A549 treated with AZD9567 at 1 μM for 4 hours (cell line): ENCODE measurements around the gene POU2F2. TPM values are rescaled to one million over a fixed set of nuclear protein-coding genes. Genes with fewer than 3 reads are reported as not detected.

Source experiments
- total RNA-seq: library from RNA; stranded (reverse); fragments of 200-300 nt; extraction: Qiagen RNA extraction; gene quantifications from 5 replicates; pipeline ENCODE4 v1.2.3, GENCODE V29; 2022; ENCODE audit not compliant: insufficient read depth

Gene POU2F2
- total RNA-seq: 0.23 to 1.1 TPM (median 0.40 TPM) in 5 replicates

DNA sequence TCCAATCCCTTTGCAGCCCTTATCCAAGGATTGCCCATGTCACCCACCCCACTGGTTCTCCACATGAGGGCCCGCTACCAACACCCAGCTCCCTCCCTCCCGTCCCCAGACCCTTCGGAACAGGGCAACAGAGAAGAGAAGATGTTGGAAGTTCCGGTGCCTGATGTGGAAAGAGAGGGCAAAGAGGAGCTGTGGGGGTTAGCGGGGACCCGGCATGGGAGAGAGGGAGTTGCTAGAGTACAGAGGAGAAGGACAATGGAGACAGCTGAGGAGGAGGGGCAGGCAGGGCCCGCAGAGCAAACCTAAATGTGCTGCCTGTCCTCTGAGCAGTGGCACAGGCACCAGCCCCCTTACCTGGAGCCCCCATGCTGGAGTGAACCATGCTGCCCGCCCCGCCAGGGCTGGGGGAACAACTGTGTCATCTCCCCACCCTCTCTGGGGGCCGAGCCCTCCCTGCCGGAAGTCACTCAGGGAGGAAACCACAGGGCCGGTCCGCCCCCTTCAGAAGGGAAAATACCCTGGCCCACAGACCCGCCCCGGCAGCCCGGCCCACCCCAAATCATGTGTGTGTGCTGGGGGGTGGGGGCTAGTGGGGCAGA lies at the start of gene POU2F2:
Gene POU2F2, minus strand, starts transcription at position 417 of the 599 bp plus-strand sequence. Its CDS starts 35 bp downstream, at position 382.

DNA sequence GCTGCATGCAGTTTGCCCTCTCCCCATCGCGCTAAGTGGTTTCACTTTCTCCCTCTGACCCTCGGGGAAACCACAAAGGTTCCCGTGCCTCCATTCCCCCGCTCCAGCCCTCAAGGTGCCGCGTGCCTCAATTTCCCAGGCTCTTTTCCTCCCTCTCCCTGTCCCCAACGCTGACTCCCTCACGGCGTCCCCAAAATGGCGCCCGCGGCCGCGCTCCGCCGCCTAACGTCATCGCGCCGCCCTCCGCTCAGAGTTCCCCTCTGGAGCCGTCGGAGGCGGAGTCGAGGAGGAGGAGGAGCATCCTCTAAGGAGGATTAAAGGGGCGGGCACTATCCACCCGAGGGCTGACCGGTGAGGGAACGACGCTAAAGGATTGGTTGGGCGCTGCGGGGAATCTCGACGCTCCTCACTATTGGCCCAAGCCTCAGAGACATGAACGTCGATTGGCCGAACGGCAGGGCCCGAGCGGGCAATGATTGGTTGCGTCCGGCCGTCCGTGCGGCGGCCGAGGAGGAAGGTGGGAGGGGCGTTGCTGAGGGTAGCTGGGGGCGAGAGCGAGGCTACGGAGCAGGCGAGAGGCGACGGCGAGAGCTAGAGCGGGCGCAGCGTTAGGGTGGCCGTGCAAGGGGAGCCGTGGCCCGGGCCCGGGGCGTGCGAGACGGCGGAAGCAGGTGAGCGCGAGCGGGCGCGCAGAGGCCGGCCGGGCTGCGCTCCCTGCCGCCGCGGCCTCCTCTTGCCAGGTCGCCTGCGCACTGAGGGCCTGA lies 56.4 kb downstream of the POU2F2 start, which contains the start of gene ZNF574:
Gene ZNF574, plus strand, starts transcription at position 551 of the 764 bp plus-strand sequence. CDS start 2,441 bp downstream, outside the sequence.

GRCh38 chr19:42069619-42070351 lies 62.5 kb downstream of the POU2F2 start, which contains the start of gene GRIK5:
GRIK5 (minus strand) TSS chr19:42070206; CDS start chr19:42065770, 4,436 bp downstream.

Other genes starting within 250 kb of the POU2F2 start
- 65.0 to 115 TPM (median 98.1 TPM) in 5 replicates for gene ARHGEF1, start 249.3 kb downstream of the POU2F2 start, total RNA-seq
- gene ERFL, start 204.0 kb downstream of the POU2F2 start, total RNA-seq: 0.29 to 0.33 TPM (median 0.30 TPM) in 4 of 5 replicates, not detected in the other
- 162 to 276 TPM (median 247 TPM) in 5 replicates for gene RABAC1, start 173.1 kb downstream of the POU2F2 start, total RNA-seq
- 2.4 to 5.3 TPM (median 4.3 TPM) in 5 replicates for gene ATP1A3, start 138.2 kb downstream of the POU2F2 start, total RNA-seq
- gene GRIK5, start 62.2 kb downstream of the POU2F2 start, total RNA-seq: 0.39 to 0.84 TPM (median 0.51 TPM) in 5 replicates
- 35.6 to 44.4 TPM (median 39.7 TPM) in 5 replicates for gene ZNF574, start 56.3 kb downstream of the POU2F2 start, total RNA-seq
- gene DEDD2, start 85.2 kb upstream of the POU2F2 start, total RNA-seq: 47.7 to 74.6 TPM (median 67.5 TPM) in 5 replicates
- gene ZNF526, start 87.9 kb upstream of the POU2F2 start, total RNA-seq: 17.6 to 22.0 TPM (median 19.8 TPM) in 5 replicates
- gene GSK3A, start 110.2 kb upstream of the POU2F2 start, total RNA-seq: 108 to 158 TPM (median 149 TPM) in 5 replicates
- 110 to 145 TPM (median 117 TPM) in 5 replicates for gene ERF, start 122.7 kb upstream of the POU2F2 start, total RNA-seq
- 39.8 to 51.4 TPM (median 48.5 TPM) in 5 replicates for gene CIC, start 136.8 kb upstream of the POU2F2 start, total RNA-seq
- 3.5 to 7.3 TPM (median 4.1 TPM) in 5 replicates for gene PRR19, start 169.7 kb upstream of the POU2F2 start, total RNA-seq
- 146 to 166 TPM (median 152 TPM) in 5 replicates for gene PAFAH1B3, start 170.2 kb upstream of the POU2F2 start, total RNA-seq
- 3.1 to 4.6 TPM (median 3.6 TPM) in 4 of 5 replicates, not detected in the other for gene TMEM145, start 180.9 kb upstream of the POU2F2 start, total RNA-seq
- gene MEGF8, start 193.2 kb upstream of the POU2F2 start, total RNA-seq: 19.4 to 25.8 TPM (median 23.4 TPM) in 5 replicates